Epidermal melanocyte (primary cell): ENCODE measurements around the gene LHPP.
"Not testable (repeated sequence)": the region's sequence is repeated elsewhere in the genome, so short reads cannot be mapped to it uniquely, and the experiment has no call there.

Experiments used
- DNase-seq: peaks from one replicate; pipeline ENCODE4 v3.0.0; 2011; ENCODE audit warnings: low spot score; ENCODE audit not compliant: insufficient read length

LHPP gene, protein sequence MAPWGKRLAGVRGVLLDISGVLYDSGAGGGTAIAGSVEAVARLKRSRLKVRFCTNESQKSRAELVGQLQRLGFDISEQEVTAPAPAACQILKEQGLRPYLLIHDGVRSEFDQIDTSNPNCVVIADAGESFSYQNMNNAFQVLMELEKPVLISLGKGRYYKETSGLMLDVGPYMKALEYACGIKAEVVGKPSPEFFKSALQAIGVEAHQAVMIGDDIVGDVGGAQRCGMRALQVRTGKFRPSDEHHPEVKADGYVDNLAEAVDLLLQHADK

DNA sequence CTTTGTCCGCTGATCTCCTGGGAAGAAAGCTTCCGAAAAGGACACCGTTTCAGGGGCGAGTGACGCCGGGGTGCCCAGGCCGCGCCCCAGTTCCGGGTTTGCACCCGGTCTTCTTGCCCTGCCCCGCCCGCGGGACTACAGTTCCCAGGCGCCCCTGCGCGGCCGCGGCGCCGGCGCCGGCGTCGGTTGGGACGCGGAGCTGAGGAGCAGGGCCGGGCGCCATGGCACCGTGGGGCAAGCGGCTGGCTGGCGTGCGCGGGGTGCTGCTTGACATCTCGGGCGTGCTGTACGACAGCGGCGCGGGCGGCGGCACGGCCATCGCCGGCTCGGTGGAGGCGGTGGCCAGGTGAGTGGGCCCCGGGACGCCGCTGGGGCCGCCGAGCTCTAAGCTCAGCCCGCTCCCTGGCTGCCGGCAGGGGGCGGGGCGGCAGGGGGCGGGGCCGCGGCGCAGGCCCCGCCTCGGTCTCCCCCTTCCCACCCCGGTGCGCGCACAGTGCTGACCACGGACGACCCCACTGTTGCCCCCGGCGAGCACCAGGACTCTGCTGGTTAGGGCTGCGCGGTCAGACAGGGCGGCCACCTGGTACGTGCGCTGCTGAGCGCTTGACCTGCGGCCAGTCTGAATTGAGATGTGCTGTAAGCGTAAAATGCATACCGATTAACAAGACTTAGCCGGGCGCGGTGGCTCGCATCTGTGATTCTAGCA, at the start of gene LHPP:
TSS of gene LHPP (plus strand) at position 182 of the 706 bp plus-strand sequence. CDS start at position 222, 40 bp downstream.
- peak; percentile 82 for DNase-seq

DNA sequence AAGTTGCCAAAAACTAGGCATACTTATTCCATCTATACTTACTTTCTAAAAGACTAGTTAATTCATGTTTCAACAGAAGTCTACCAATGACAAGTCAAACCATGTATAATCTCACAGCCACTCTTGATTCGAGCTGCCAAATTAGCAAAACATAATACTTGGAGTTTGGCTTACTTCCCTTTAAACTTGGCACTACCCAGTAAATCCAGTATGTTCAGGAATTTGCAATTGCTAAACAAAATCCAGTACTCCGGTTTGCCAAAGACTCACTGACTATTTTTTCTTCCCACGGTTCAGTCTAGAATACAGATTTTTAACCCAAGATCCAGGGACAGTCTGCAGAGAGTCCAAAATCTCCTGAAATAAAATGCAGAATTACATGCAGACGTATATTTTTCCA, 47.5 kb upstream of the LHPP start:
- no peak for DNase-seq

DNA sequence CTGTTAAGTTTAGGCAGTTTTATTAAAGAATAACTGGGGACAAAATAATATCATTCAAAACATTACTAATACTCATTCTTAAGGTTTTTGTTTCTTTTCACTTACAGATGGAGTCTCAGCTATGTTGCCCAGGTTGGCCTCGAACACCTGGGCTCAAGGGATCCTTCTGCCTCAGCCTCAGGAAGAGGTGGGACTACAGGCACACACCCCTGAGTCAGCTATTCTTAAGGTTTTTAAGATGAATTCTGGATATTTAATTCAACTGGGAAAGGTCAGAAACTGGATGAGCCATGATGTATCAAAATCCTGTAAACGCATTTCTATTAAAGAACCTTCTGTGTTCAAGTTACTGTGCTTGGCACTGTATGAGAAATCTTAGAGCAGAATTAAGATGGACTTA, 46.4 kb upstream of the LHPP start:
- no peak for DNase-seq

DNA sequence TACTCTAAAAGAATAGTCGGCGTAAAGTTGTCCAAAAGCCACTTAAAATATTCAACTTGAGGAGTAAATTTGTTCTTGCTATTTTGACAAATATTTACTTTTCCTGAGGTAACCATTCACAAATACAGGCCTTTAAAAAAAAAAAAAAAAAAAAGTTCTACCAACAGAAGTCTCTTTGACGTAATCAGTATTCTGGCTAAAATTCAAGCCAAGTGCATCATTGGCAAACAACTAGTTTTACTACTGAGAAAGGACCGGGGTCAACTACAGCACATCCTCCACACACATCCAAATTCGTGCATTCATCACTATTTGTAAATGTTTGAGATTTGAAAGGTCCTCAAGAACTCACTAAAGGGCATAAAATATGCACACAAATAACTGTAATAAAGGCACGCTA, 44.9 kb upstream of the LHPP start:
- DNase-seq: no peak

DNA sequence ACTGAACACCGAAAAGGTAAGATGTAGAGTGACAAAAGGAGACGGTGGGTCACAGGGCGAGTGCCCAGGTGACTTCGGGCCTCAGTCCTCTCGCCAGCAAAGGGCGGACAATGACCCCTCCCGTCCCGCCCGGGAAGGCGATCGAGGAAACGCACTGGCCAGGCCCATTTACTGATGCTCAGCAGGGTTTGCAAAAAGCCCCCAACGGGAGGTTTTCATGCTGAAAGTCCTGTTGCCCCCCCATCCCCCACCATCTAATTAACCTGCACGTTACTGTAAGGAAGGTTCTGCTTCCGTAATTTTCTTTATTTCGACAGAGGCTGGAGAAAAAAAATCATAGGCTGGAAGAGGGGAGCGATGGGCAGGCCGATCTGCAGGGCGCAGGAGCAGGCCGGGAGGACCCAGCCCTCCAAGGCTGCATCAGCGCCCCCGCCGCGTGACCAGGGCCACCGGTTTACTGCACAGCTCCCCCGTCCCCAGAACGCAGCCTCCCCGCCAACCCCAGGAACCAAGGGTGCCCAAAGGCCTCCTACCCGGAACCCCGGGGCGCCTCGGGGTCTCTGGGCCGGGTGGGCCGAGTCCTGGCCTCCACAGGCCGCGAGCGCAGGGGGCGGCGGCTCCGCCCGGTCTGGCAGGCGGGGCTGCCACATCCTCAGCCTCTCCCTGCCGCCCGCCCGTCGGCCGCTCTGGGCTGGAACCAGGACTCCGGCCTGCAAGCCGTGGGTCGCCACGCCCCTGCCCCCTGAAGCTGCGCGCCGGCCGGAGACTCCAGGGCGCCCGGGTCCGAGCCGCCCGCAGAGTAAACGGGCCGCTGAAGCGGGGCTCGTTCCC, 43.5 kb upstream of the LHPP start:
- DNase-seq: peak; percentile 21

DNA sequence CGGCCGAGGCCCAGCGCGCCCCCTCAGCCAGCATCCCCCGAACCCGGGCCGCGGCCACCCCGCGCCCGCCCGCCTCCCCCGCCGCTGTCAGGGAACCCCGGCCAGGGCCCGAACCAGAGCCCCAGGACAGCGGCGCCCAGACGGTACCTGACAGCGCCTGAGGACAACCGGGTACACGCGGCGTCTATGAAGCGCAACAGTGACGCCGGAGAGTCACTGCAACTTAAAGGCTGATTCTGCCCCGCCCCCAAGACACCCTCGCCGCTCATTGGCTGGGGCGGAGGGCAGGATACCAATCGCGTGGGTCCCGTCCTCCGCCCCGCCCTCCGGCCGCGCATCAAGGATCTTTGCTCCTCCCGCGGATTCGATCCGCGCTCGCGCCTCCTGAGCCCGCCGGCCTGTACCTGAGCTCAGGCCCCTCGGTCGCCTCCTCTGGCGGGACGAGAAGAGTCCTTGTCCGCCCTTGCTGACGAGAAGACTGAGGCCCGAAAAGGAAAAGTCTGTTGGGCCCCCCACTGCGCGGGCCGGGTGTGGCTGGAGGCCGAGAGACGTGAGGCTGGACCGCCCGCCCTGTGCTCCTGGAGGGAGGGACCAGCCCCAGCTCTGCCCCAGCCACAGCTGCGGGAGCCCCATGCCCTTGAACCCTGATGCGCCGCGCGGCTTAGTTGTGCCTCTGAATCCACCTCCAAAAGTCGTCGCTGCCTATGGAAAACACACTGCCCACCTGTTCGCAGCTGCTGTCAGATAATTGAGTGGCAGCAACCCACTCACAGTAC, 42.7 kb upstream of the LHPP start, which contains the start of gene OAT:
TSS of gene OAT (minus strand) at position 198 of the 776 bp plus-strand sequence. CDS start 6,752 bp downstream, outside the sequence.
- peak; percentile 87 for DNase-seq

DNA sequence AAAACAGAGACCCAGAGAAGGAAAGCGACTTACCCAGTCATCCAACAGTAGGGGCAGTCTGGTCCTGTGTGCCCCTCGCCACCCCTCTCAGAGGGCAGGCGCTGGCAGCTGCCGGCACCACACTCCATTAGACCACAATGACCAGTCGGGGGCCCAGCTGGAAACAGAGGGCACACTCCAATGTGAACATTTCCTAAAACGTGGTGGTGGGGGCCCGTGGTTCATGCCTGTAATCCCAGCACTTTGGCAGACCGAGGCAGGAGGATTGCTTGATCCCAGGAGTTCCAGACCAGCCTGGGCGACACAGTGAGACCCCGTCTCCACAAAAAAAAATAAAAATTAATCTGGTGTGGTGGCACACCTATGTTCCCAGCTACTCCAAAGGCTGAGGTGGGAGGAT, 42.0 kb upstream of the LHPP start:
- no peak for DNase-seq

DNA sequence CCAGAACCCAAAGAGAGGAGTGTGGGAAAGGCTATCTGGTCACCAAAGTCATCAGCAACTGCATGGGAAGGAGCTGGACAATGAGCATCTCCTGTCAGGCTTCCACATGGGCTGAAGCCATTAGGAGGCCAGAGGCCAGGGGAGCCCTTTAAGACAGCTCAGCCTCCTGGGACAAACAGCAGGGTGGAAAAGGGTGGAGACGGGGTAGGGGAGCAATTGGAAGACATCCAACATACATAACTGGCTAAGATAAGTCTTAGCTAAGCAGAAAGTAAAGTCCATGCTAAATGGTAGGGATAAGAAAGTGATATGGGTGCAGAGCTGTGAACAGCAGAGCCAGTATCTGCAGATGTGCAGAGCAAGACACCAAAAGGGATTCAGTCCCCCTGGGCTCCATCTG, 41.4 kb upstream of the LHPP start:
- no peak for DNase-seq

DNA sequence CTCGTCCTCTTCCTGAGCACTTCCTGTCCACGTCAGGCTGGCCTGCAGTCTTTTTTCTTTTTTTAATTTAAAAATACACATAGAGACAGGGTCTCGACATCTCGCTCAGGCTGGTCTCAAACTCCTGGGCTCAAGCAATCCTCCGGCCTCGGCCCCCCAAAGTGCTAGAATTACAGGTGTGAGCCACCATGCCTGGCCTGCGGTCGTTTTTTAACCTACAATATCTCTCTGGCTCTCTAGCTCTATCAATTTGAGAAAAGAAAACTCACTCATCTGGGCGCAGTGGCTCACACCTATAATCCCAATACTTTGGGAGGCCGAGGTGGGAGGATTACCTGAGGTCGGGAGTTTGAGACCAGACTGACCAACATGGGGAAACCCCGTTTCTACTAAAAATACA, 38.9 kb upstream of the LHPP start:
- DNase-seq: no peak

DNA sequence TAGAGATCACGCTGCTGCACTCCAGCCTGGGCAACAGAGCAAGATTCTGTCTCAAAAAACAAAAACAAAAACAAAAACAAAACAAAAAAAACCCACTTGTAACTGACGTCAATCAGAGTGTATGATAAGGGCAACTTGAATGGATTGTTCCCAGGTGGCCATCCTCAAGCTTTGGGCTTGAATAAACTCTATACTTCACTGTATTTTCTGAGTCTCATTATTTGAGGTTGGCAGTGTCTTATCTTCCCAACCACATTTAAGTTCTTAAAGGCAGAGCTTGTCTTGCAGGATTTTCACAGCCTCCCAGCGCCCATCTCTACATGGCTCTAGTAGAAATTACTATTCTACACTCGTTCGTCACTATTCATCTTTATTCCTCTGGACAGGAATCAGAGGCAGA, 37.8 kb upstream of the LHPP start:
- DNase-seq: no peak

DNA sequence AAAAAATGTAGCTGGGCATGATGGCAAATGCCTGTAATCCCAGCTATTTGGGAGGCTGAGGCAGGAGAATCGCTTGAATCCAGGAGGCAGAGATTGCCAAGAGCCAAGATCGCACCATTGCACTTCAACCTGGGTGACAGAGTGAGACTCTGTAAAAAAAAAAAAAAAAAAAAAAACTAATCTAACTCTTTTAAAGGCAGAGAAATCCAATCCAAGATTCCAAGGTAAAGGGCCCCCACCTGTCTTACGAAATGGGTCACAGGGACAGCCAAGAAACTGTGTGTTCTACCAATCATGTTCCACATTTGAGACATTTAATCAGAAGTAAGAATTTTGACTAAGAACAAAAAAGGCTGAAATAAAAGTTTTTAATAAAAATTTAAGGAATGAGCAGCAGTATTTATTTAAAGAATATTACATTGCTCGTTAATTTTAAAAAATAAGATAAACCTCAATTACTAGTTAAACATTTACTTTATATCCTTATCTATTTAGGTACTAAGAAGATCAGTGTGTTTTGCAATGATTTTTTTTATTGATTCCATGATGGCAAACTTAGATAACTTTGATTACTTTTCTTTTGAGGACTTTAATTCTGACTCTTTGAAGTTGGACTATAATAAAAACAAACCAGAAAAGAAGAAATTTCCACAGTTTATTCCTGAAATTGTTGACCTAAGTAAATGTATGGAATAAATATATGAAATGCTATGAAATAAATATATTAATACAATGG, 36.2 kb upstream of the LHPP start:
- no peak for DNase-seq

DNA sequence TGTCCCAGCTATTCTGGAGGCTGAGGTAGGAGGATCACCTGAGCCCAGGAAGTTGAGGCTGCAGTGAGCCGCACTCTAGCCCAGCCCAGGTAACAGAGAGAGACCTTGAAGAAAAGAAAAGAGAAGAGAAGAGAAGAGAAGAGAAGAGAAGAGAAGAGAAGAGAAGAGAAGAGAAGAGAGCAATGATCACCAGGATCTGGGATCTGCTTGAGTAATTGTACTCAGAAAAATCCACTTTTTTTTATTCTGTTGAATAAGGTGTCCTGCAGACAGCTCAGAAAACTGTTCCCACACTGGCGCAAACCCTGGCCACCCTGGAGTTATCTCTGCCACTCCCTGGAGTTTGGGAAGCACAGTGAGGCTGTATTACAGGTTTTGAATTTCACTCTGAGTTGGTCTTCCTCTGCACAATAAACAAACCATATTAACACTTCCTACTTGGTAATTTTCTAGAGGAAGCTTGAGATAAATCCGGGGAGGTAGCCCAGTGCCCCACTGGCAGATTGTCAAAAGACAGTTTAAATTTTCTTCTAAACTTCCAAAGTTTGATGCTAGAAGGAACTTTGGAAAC, 33.3 kb upstream of the LHPP start:
- DNase-seq: no peak

DNA sequence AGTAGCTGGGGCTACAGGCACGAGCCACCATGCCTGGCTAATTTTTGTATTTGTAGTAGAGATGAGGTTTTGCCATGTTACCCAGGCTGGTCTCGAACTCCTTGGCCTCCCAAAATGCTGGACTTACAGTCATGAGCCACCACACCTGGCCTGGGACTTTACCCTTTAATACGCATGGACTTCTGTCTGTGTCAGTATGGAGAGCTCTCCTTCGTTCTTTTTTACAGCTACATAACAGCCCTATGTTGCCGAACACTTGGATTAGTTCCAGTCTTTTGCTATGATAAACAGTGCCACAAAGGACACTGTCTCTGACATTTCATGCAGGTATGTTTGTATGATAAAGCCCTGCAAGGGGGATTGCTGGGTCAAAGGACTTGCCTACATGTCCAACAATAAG, 32.0 kb upstream of the LHPP start:
- no peak for DNase-seq

DNA sequence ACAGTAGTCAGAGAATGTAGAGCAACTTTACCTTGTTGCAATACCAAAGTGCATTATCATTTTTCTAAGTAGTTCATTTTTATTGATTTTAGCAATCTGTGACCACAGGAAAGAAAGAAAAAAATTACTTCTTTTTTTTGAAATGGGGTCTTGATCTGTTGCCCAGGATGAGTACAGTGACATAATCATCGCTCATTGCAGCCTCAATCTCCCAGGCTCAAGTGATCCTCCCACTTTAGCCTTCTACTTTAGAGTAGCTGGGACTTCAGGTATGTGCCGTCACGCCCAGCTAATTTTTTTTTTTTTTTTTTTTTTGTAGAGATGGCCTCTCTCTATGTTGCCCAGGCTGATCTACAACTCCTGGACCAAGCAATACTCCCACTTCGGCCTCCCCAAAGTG, 31.5 kb upstream of the LHPP start:
- DNase-seq: no peak

DNA sequence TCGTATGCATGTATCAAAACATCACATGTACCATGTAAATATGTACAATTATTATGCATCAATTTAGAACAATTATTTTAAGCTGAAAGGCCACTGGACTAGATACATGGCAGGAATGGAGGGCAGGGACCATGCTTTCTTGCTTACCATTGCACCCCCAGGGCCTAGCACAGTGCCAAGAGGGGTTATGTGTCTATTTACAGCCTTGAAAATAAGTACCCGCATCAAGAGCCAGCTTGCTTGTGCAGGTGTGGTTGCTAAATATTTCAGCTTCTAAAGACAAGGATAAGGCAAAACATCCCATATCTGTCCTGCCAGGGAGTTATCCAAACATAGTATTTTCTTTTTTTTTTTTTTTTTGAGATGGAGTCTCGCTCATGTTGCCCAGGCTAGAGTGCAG, 28.2 kb upstream of the LHPP start:
- no peak for DNase-seq

DNA sequence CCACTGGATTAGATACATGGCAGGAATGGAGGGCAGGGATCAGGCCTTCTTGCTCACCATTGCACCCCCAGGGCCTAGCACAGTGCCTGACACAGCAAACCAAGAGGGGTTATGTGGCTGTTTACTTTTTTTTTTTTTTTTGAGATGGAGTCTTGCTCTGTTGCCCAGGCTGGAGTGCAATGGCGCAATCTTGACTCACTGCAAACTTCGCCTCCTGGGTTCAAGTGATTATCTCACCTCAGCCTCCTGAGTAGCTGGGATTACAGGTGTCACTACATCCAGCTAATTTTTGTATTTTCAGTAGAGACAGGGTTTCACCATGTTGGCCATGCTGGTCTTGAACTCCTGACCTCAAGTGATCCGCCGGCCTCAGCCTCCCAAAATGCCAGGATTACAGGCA, 25.9 kb upstream of the LHPP start:
- not testable (repeated sequence) for DNase-seq

DNA sequence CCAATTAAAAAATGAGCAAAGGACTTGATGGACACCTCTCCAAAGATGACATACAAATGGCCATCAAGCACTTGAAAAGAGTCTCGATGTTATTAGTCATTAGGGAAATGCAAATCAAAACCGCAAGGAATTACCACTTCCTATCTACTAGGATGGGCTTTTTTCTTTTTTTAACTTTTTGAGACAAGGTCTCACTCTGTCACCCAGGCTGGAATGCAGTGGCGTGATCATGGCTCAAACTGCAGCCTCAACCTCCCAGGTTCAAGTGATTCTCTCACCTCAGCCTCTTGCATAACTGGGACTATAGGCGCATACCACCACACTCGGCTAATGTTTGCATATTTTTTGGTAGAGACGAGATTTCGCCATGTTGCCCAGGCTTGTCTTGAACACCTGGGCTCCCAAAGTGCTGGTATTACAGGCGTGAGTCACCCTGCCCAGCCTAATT, 25.4 kb upstream of the LHPP start:
- no peak for DNase-seq

DNA sequence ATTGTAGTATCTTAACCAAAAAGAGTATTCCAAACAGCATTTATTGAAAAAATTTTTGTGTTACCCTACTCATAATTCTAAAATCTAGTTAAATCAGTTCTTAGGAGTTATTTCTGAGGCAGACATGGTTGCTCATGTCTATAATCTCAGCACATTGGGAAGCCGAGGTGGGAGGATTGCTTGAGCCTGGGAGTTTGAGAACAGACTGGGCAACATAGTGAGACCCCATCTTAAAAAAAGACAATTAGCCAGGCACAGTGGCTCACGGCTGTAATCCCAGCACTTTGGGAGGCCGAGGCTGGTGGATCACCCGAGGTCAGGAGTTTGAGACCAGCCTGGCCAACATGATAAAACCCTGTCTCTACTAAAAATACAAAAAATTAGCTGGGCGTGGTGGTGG, 19.9 kb upstream of the LHPP start:
- not testable (repeated sequence) for DNase-seq

DNA sequence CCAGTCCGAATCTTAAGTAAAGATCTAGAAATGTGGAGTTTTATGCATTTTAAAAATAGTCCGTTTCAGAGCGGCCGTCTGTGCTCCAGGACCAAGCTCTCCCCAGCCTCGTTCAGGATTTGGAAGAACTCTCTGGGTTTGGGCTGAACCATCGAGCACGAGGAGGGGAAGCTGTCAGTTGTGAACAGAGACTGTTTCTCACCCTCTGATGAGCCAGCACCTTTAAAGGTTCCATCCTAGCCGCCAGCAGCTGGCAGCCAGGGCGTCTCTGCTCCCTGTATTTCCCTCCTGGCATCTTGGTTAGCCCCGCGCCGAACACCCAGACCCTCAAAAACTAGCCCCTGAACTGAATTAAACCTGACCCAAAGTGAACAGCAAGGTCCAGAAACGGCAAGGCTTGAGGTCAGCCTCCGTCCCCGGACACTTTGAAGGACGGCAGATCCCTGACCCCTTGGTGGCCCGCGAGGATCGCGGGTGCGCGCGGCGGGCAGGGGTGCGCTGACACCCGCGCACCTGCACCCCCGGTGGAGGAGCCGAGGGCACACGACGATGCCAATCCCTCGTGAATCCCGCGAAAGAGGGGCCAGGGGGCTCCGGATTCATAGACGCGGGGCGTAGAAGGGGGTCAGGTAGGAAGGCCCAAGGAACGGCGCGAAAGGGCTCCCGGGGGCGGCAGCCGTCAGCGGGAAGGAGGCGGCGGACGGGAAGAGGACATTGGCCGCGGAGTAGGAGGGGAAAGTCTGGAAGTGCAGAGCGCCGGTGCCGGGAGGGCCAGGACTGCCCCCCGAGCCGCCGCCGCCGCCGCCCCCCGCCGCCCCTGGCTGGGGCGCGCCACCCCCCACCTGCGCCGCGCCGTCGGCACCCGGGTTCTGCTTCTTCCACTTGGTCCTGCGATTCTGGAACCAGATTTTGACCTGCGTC, 14.5 kb upstream of the LHPP start:
- DNase-seq: no peak
